GM12891 (cell line): ENCODE data around the gene LMCD1.

Experiments
- PAX5 ChIP-seq: IDR thresholded peaks from 2 replicates; pipeline ENCODE4 v1.6.1; 2011; ENCODE audit warnings: low read length, moderate library complexity, mild to moderate bottlenecking; ENCODE audit not compliant: insufficient read depth, severe bottlenecking
- POLR2A ChIP-seq: IDR thresholded peaks from 2 replicates; pipeline ENCODE4 v1.6.1; 2011; ENCODE audit warnings: low read depth, low read length, control low read depth
- POLR2AphosphoS5 ChIP-seq: IDR thresholded peaks from 2 replicates; pipeline ENCODE4 v1.6.1; 2011; ENCODE audit warnings: low read depth, low read length, control low read depth
- POU2F2 ChIP-seq: IDR thresholded peaks from 2 replicates; pipeline ENCODE4 v1.6.1; 2011; ENCODE audit warnings: low read depth, mild to moderate bottlenecking, control low read depth, low read length, moderate library complexity
- SPI1 ChIP-seq: IDR thresholded peaks from 2 replicates; pipeline ENCODE4 v1.6.1; 2011; ENCODE audit warnings: low read depth, low read length, control low read depth
- TAF1 ChIP-seq: IDR thresholded peaks from 2 replicates; pipeline ENCODE4 v1.6.1; 2011; ENCODE audit warnings: low read depth, low read length, control low read depth

DNA sequence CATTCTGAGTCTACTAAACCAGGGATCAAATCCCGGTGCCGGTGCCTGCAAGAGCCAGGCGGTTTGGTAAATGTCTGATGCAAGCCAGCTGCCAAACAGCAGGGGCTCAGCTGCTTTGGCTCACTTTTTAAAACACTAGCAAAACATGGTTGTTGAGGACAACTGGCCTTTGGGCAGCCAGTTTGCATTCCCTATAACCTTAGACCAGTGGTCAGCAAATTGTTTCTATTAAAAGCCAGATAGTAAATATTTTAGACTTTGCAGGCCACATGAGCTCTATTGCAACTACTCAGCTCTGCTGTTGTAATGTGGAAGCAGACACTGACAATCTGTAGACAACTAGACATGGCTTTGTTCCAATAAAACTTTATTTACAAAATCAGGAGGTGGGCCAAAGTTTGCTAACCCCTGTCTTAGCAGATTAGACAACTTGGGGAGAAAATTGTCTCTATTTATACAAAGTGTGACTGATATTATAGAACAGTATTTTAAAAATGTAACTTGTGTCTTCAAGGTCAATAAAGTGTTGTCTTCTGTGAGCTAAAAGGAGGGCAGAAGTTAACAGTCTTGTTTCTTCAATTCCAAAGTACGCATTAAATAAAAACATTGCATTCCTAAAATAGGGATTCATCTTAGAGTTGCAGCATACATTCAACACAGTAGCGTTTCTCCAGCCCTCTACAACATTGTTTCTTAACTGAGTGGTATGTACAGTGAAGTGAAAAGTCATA is 75.4 kb downstream of the LMCD1 start:
- TF ChIP-seq TAF1 (no peak), POLR2A (no peak), POU2F2 (no peak), POLR2AphosphoS5 (no peak), SPI1 (no peak), PAX5 (no peak)
